Activated B cell treated with CpG ODN at 0.5 μM for 24 hours (primary cell): ENCODE data around the gene OLFML2A. TPM values are rescaled to one million over a fixed set of nuclear protein-coding genes. Genes with fewer than 3 reads are reported as not detected.
A peak's percentile ranks its signal among the peaks of the same experiment; 100 is the strongest.

ENCODE experiments used
- ATAC-seq: fragments of 200-7000 bp; cut with Tn5 transposase; one replicate; pipeline ENCODE4 v1.10.0; 2021; ENCODE audit warnings: low read depth, mild to moderate bottlenecking, moderate library complexity
- CTCF ChIA-PET: fragments of 350-600 bp; sonication (Branson Sonifier 250); formaldehyde crosslinking; loops from one replicate; lab custom pipeline; 2021; ENCODE audit warnings: antibody characterized with exemption; lab: Charles Lee
- POLR2A ChIA-PET: fragments of 350-600 bp; sonication (Branson Sonifier 250); formaldehyde crosslinking; loops from one replicate; lab custom pipeline; 2021; ENCODE audit warnings: antibody characterized with exemption; lab: Charles Lee
- DNase-seq: peaks from one replicate; pipeline ENCODE4 v3.0.0; 2022
- H3K27ac Mint-ChIP-seq: one replicate; pipeline ENCODE4 v1.8.0; 2020; ENCODE audit warnings: mixed read lengths
- H3K27me3 Mint-ChIP-seq: one replicate; pipeline ENCODE4 v1.8.0; 2021; ENCODE audit warnings: mixed read lengths
- H3K36me3 Mint-ChIP-seq: one replicate; pipeline ENCODE4 v1.8.0; 2021; ENCODE audit warnings: low read depth, mixed read lengths
- H3K4me1 Mint-ChIP-seq: one replicate; pipeline ENCODE4 v1.8.0; 2021; ENCODE audit warnings: mixed read lengths
- H3K4me3 Mint-ChIP-seq: one replicate; pipeline ENCODE4 v1.8.0; 2020; ENCODE audit warnings: mild to moderate bottlenecking, mixed read lengths
- H3K9me3 Mint-ChIP-seq: one replicate; pipeline ENCODE4 v1.8.0; 2020; ENCODE audit warnings: mixed read lengths
- CTCF ChIP-seq: fragments of 200-600 bp; IDR thresholded peaks from one replicate; pipeline ENCODE4 v1.8.0; 2022; ENCODE audit warnings: antibody characterized with exemption, mild to moderate bottlenecking
- intact Hi-C: fragments of 100-400 bp; cut with micrococcal nuclease; formaldehyde crosslinking; loops from one replicate; pipeline ENCODE4 v1.15.1; 2024
- total RNA-seq: library from RNA; stranded (reverse); gene quantifications from 2 replicates; pipeline ENCODE4 v1.2.3, GENCODE V29; 2022

OLFML2A gene
- total RNA-seq, 1 donor from 2014 or later = 0.78 TPM

GRCh38 chr9:124790301-124790700 lies 13.4 kb downstream of the OLFML2A start:
- Mint-ChIP-seq H3K9me3 (no peaks in the 10 kb centered on the region), H3K36me3 (no peaks in the 10 kb centered on the region), H3K4me3 (no peak overlapping the region), H3K4me1 (peaks cover 15% of the 10 kb centered on the region), H3K27ac (no peak overlapping the region), H3K27me3 (no peaks in the 10 kb centered on the region)
- DNase-seq (no peak), ATAC-seq (no peak)
- ChIA-PET POLR2A (no interaction called here), CTCF (no interaction called here)
- TF ChIP-seq CTCF = no peak
- intact Hi-C loops = no loop called here

- Mint-ChIP-seq H3K27me3 (no peaks in the 10 kb centered on the region), H3K36me3 (no peaks in the 10 kb centered on the region), H3K27ac (no peak overlapping the region), H3K4me1 (peaks cover 15% of the 10 kb centered on the region), H3K4me3 (no peak overlapping the region), H3K9me3 (no peaks in the 10 kb centered on the region)
- no peak for TF ChIP-seq CTCF
- ATAC-seq (peak; percentile 37), DNase-seq (no peak)
- CTCF ChIA-PET = no interaction called here
- POLR2A ChIA-PET = interaction anchor here (0.5 to 0.7 kb wide), 2 partner anchors 71 to 1535 kb away, joined by 3 to 10 read pairs; partner anchors contain the start of genes ARPC5L and RPL35
- intact Hi-C loops = no loop called here
Observed at GRCh38 chr9:124790801-124791505, 14.0 kb downstream of the OLFML2A start.

GRCh38 chr9:124792257-124793014 lies 15.5 kb downstream of the OLFML2A start:
- Mint-ChIP-seq H3K27ac (no peak overlapping the region), H3K27me3 (no peaks in the 10 kb centered on the region), H3K36me3 (no peaks in the 10 kb centered on the region), H3K9me3 (no peaks in the 10 kb centered on the region), H3K4me1 (peaks cover 15% of the 10 kb centered on the region), H3K4me3 (no peak overlapping the region)
- ChIA-PET POLR2A (no interaction called here), CTCF (no interaction called here)
- ATAC-seq = no peak
- intact Hi-C loops = no loop called here
- no peak for TF ChIP-seq CTCF
- no peak for DNase-seq

- H3K36me3 Mint-ChIP-seq = no peaks in the 10 kb centered on the region
- no peaks in the 10 kb centered on the region for H3K27me3 Mint-ChIP-seq
- no peak for DNase-seq
- intact Hi-C loops = no loop called here
- CTCF ChIA-PET = no interaction called here
- H3K9me3 Mint-ChIP-seq = no peaks in the 10 kb centered on the region
- POLR2A ChIA-PET = no interaction called here
- H3K27ac Mint-ChIP-seq = no peak overlapping the region
- H3K4me1 Mint-ChIP-seq = peaks cover 15% of the 10 kb centered on the region
- no peak overlapping the region for H3K4me3 Mint-ChIP-seq
- no peak for ATAC-seq
- TF ChIP-seq CTCF = no peak
Observed at GRCh38 chr9:124793015-124793541, 16.1 kb downstream of the OLFML2A start.

- no peak for TF ChIP-seq CTCF
- intact Hi-C loops = no loop called here
- H3K27ac Mint-ChIP-seq = no peak overlapping the region
- POLR2A ChIA-PET = no interaction called here
- no peaks in the 10 kb centered on the region for H3K9me3 Mint-ChIP-seq
- peaks cover 26% of the 10 kb centered on the region for H3K4me1 Mint-ChIP-seq
- no peak for DNase-seq
- no peak for ATAC-seq
- no peak overlapping the region for H3K4me3 Mint-ChIP-seq
- CTCF ChIA-PET = no interaction called here
- H3K27me3 Mint-ChIP-seq = no peaks in the 10 kb centered on the region
- no peaks in the 10 kb centered on the region for H3K36me3 Mint-ChIP-seq
Observed at GRCh38 chr9:124794902-124795491, 18.1 kb downstream of the OLFML2A start.
